GM10248 (cell line): ENCODE data around the gene SHF.
A peak's percentile ranks its signal among the peaks of the same experiment; 100 is the strongest.

Source experiments
- CTCF ChIA-PET: fragments of 300-600 bp; sonication (Branson Sonifier 250); formaldehyde crosslinking; extraction: SDS; loops from one replicate; lab custom pipeline; 2021; ENCODE audit warnings: antibody characterized with exemption; lab: Yijun Ruan, JAX
- POLR2A ChIA-PET: fragments of 350-650 bp; sonication (Branson Sonifier 250); formaldehyde crosslinking; extraction: SDS; loops from one replicate; lab custom pipeline; 2020; ENCODE audit warnings: antibody characterized with exemption; lab: Yijun Ruan, JAX
- DNase-seq: peaks from one replicate; pipeline ENCODE4 v3.0.0; 2012; ENCODE audit errors: extremely low spot score
- TF ChIP-seq, protein P1 (sequence below): IDR thresholded peaks from 2 replicates; pipeline ENCODE4 v1.5.1; 2012; ENCODE audit warnings: mild to moderate bottlenecking, low read depth; ENCODE audit errors: extremely low read depth, missing control alignments, control extremely low read depth

SHF gene

GRCh38 chr15:45200001-45200798, 12.4 kb upstream of the SHF start:
- peak; percentile 83 for DNase-seq
- ChIA-PET POLR2A (interaction anchor here (0.7 to 2.1 kb wide), 10 partner anchors 10 to 407 kb away, joined by 3 to 11 read pairs (median 4); partner anchors contain the start of genes GATM and SHF), CTCF (interaction anchor here (0.9 to 5.8 kb wide), 17 partner anchors 12 to 256 kb away, joined by 3 to 49 read pairs (median 5); partner anchors contain the start of gene SHF)
- TF ChIP-seq, protein P1, sequence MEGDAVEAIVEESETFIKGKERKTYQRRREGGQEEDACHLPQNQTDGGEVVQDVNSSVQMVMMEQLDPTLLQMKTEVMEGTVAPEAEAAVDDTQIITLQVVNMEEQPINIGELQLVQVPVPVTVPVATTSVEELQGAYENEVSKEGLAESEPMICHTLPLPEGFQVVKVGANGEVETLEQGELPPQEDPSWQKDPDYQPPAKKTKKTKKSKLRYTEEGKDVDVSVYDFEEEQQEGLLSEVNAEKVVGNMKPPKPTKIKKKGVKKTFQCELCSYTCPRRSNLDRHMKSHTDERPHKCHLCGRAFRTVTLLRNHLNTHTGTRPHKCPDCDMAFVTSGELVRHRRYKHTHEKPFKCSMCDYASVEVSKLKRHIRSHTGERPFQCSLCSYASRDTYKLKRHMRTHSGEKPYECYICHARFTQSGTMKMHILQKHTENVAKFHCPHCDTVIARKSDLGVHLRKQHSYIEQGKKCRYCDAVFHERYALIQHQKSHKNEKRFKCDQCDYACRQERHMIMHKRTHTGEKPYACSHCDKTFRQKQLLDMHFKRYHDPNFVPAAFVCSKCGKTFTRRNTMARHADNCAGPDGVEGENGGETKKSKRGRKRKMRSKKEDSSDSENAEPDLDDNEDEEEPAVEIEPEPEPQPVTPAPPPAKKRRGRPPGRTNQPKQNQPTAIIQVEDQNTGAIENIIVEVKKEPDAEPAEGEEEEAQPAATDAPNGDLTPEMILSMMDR: no peak

- ChIA-PET CTCF (interaction anchor here (1.2 to 3.4 kb wide), 8 partner anchors 9 to 177 kb away, joined by 3 to 19 read pairs (median 7); partner anchors contain the start of gene SHF), POLR2A (interaction anchor here (0.6 to 2.0 kb wide), 3 partner anchors 11 to 260 kb away, joined by 3 to 11 read pairs (median 6); partner anchors contain the start of gene SHF)
- TF ChIP-seq, protein P1: no peak
- no peak for DNase-seq
Measured at GRCh38 chr15:45199136-45199810, 11.5 kb upstream of the SHF start.

DNA sequence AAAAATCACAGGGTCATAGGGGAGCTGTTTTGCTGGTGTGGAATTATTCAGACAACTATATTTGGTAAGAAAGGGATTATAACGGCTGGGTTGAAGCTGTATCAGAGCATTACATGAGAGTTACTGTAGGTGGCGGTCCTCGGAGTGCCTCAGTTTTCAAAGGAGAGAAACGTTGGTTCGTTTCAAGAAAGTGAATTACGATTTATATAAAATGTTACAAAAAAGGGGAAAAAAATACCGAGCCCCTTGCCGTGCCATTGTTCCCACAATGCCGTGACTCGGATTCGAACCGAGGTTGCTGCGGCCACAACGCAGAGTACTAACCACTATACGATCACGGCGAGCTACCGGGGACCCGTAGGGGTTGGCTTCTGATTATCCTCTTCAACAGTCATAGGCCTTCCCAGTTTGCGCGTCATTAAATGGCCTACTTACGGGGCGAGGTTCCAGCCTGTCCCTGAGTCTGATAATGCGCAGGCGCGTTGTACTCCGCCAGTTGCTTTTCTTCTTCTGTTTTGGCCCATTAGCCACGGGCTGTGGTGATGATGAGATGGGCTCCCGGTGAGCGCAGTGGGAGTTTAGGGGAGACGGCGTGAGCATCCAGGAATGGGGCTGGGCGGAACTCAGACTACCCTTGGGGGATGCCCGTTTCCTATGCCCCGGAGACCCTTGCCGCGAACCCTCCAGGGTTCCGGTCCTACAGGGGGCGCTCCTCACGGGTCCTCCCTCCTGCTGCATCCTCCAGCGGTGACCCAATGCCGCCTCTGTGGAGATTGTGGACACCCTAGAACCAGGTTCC, 10.8 kb upstream of the SHF start:
- peak; percentile 90 for DNase-seq
- ChIA-PET CTCF (interaction anchor here (0.6 to 3.4 kb wide), 19 partner anchors 9 to 470 kb away, joined by 3 to 21 read pairs (median 5); partner anchors contain the start of gene SHF), POLR2A (interaction anchor here (0.5 to 1.5 kb wide), 4 partner anchors 11 to 483 kb away, joined by 3 to 11 read pairs (median 5); partner anchors contain the start of gene SHF)
- TF ChIP-seq, protein P1: peak; percentile 69

- TF ChIP-seq, protein P1: no peak
- DNase-seq: no peak
- POLR2A ChIA-PET: interaction anchor here (1.3 kb wide), 1 partner anchor 10 kb away, joined by 7 read pairs; the partner anchor contains the start of gene SHF
- CTCF ChIA-PET: interaction anchor here (0.9 to 3.4 kb wide), 12 partner anchors 8 to 232 kb away, joined by 3 to 21 read pairs (median 6); partner anchors contain the start of gene SHF
Measured at GRCh38 chr15:45197512-45197911, 9.7 kb upstream of the SHF start.

DNA sequence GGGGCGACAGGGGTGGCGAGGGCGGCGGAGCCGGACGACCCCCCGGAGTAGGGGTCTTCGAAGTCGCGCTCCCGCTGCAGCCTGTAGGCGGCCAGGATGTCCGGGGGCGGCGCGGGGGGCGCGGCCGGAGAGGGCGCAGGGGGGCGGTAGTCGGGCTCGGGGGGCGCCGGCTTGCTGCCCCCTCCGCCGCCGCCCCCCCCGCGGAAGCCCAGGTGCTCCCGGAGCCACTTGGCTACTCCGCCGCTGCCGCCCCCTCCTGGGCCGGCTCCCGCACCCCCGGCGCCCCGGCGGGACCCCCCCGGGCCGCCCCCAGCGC, 230 bp downstream of the SHF start:
- POLR2A ChIA-PET: interaction anchor here (0.6 to 1.5 kb wide), 12 partner anchors 10 to 227 kb away, joined by 3 to 8 read pairs (median 4); a partner anchor contains a TSS
- TF ChIP-seq, protein P1: no peak
- DNase-seq: no peak
- CTCF ChIA-PET: interaction anchor here (1.0 to 1.6 kb wide), 3 partner anchors 9 to 13 kb away, joined by 3 to 8 read pairs (median 6); no protein-coding TSS in a partner anchor
